ENCODE measurements around the gene FGR.
"Not testable (repeated sequence)": the region's sequence is repeated elsewhere in the genome, so short reads cannot be mapped to it uniquely, and the experiment has no call there.

The FGR gene

GRCh38 chr1:27622828-27623227, 12.2 kb downstream of the FGR start:
- Histone ChIP-seq H3K27ac (ENCODE audit: low read depth, low read length) (no peak overlapping the region), H3K27me3 (ENCODE audit: insufficient read depth, low read length) (no peaks in the 10 kb centered on the region), H3K9me3 (ENCODE audit: insufficient read depth, low read depth, low read length) (no peaks in the 10 kb centered on the region), H3K9ac (ENCODE audit: low read depth, low read length) (no peak overlapping the region), H3K4me3 (ENCODE audit: low read length) (no peak overlapping the region), H3K4me1 (ENCODE audit: insufficient read depth, low read length) (peaks cover 11% of the 10 kb centered on the region), H3K36me3 (ENCODE audit: insufficient read depth, low read length) (no peaks in the 10 kb centered on the region)
- WGBS, result 69% methylated on average over 3 of the region's 4 CpGs

- H3K36me3 ChIP-seq (ENCODE audit: insufficient read depth, low read length), result no peaks in the 10 kb centered on the region
- no peak overlapping the region for H3K27ac ChIP-seq (ENCODE audit: low read depth, low read length)
- no peaks in the 10 kb centered on the region for H3K9me3 ChIP-seq (ENCODE audit: insufficient read depth, low read depth, low read length)
- WGBS, result 77% methylated on average over 6 of the region's 7 CpGs
- H3K4me1 ChIP-seq (ENCODE audit: insufficient read depth, low read length), result peaks cover 11% of the 10 kb centered on the region
- no peaks in the 10 kb centered on the region for H3K27me3 ChIP-seq (ENCODE audit: insufficient read depth, low read length)
- H3K4me3 ChIP-seq (ENCODE audit: low read length), result no peak overlapping the region
- H3K9ac ChIP-seq (ENCODE audit: low read depth, low read length), result no peak overlapping the region
Measured at GRCh38 chr1:27621051-27621920, 13.7 kb downstream of the FGR start.

- H3K27ac ChIP-seq (ENCODE audit: low read depth, low read length); H3K9me3 ChIP-seq (ENCODE audit: insufficient read depth, low read depth, low read length); H3K36me3 ChIP-seq (ENCODE audit: insufficient read depth, low read length); H3K27me3 ChIP-seq (ENCODE audit: insufficient read depth, low read length); H3K9ac ChIP-seq (ENCODE audit: low read depth, low read length); H3K4me3 ChIP-seq (ENCODE audit: low read length): not testable (repeated sequence)
- H3K4me1 ChIP-seq (ENCODE audit: insufficient read depth, low read length), result peaks cover 11% of the 10 kb centered on the region
- WGBS, result 94% methylated on average over 7 of the region's 7 CpGs
Measured at GRCh38 chr1:27619782-27620438, 15.1 kb downstream of the FGR start.

GRCh38 chr1:27618341-27619082, 16.5 kb downstream of the FGR start:
- Histone ChIP-seq H3K4me1 (ENCODE audit: insufficient read depth, low read length) (peaks cover 11% of the 10 kb centered on the region), H3K4me3 (ENCODE audit: low read length) (no peak overlapping the region), H3K9ac (ENCODE audit: low read depth, low read length) (no peak overlapping the region), H3K27me3 (ENCODE audit: insufficient read depth, low read length) (0 out of 2 replicates have a peak, but pooled peaks cover 3% of the 10 kb centered on the region), H3K9me3 (ENCODE audit: insufficient read depth, low read depth, low read length) (no peaks in the 10 kb centered on the region), H3K27ac (ENCODE audit: low read depth, low read length) (no peak overlapping the region), H3K36me3 (ENCODE audit: insufficient read depth, low read length) (no peaks in the 10 kb centered on the region)
- WGBS, result 87% methylated on average over 14 of the region's 14 CpGs

- no peaks in the 10 kb centered on the region for H3K9me3 ChIP-seq (ENCODE audit: insufficient read depth, low read depth, low read length)
- no peak overlapping the region for H3K27ac ChIP-seq (ENCODE audit: low read depth, low read length)
- H3K4me3 ChIP-seq (ENCODE audit: low read length), result no peak overlapping the region
- 92% methylated on average over 2 of the region's 2 CpGs for WGBS
- peaks cover 4% of the 10 kb centered on the region for H3K4me1 ChIP-seq (ENCODE audit: insufficient read depth, low read length)
- no peak overlapping the region for H3K9ac ChIP-seq (ENCODE audit: low read depth, low read length)
- no peaks in the 10 kb centered on the region for H3K36me3 ChIP-seq (ENCODE audit: insufficient read depth, low read length)
- 0 out of 2 replicates have a peak, but pooled peaks cover 3% of the 10 kb centered on the region for H3K27me3 ChIP-seq (ENCODE audit: insufficient read depth, low read length)
Measured at GRCh38 chr1:27617420-27617819, 17.6 kb downstream of the FGR start.

GRCh38 chr1:27616441-27616840, 18.5 kb downstream of the FGR start:
- H3K27ac ChIP-seq (ENCODE audit: low read depth, low read length), result no peak overlapping the region
- no peak overlapping the region for H3K9ac ChIP-seq (ENCODE audit: low read depth, low read length)
- H3K4me3 ChIP-seq (ENCODE audit: low read length), result no peak overlapping the region
- no peaks in the 10 kb centered on the region for H3K36me3 ChIP-seq (ENCODE audit: insufficient read depth, low read length)
- WGBS, result 84% methylated on average over 2 of the region's 2 CpGs
- H3K27me3 ChIP-seq (ENCODE audit: insufficient read depth, low read length), result 0 out of 2 replicates have a peak, but pooled peaks cover 3% of the 10 kb centered on the region
- peaks cover 2% of the 10 kb centered on the region; the same call in 1 of the 2 replicates for H3K4me1 ChIP-seq (ENCODE audit: insufficient read depth, low read length)
- H3K9me3 ChIP-seq (ENCODE audit: insufficient read depth, low read depth, low read length), result no peaks in the 10 kb centered on the region

- Histone ChIP-seq H3K27ac (ENCODE audit: low read depth, low read length) (no peak overlapping the region), H3K9ac (ENCODE audit: low read depth, low read length) (no peak overlapping the region), H3K4me3 (ENCODE audit: low read length) (peak overlapping the region; percentile 61), H3K4me1 (ENCODE audit: insufficient read depth, low read length) (no peaks in the 10 kb centered on the region), H3K9me3 (ENCODE audit: insufficient read depth, low read depth, low read length) (no peaks in the 10 kb centered on the region), H3K27me3 (ENCODE audit: insufficient read depth, low read length) (0 out of 2 replicates have a peak, but pooled peaks cover 3% of the 10 kb centered on the region), H3K36me3 (ENCODE audit: insufficient read depth, low read length) (no peaks in the 10 kb centered on the region)
- 38% methylated on average over 40 of the region's 41 CpGs for WGBS
Measured at GRCh38 chr1:27615346-27616192, 19.4 kb downstream of the FGR start.

GRCh38 chr1:27614625-27615344, 20.2 kb downstream of the FGR start:
- no peaks in the 10 kb centered on the region for H3K9me3 ChIP-seq (ENCODE audit: insufficient read depth, low read depth, low read length)
- H3K4me1 ChIP-seq (ENCODE audit: insufficient read depth, low read length), result no peaks in the 10 kb centered on the region
- H3K4me3 ChIP-seq (ENCODE audit: low read length), result peak overlapping the region; percentile 61
- WGBS, result 6% methylated on average over 26 of the region's 26 CpGs
- no peak overlapping the region for H3K27ac ChIP-seq (ENCODE audit: low read depth, low read length)
- no peaks in the 10 kb centered on the region for H3K36me3 ChIP-seq (ENCODE audit: insufficient read depth, low read length)
- 0 out of 2 replicates have a peak, but pooled peaks cover 3% of the 10 kb centered on the region for H3K27me3 ChIP-seq (ENCODE audit: insufficient read depth, low read length)
- H3K9ac ChIP-seq (ENCODE audit: low read depth, low read length), result no peak overlapping the region

- 93% methylated on average over 16 of the region's 16 CpGs for WGBS
- H3K9ac ChIP-seq (ENCODE audit: low read depth, low read length), result no peak overlapping the region
- no peaks in the 10 kb centered on the region for H3K36me3 ChIP-seq (ENCODE audit: insufficient read depth, low read length)
- H3K27ac ChIP-seq (ENCODE audit: low read depth, low read length), result no peak overlapping the region
- 0 out of 2 replicates have a peak, but pooled peaks cover 3% of the 10 kb centered on the region for H3K27me3 ChIP-seq (ENCODE audit: insufficient read depth, low read length)
- H3K4me1 ChIP-seq (ENCODE audit: insufficient read depth, low read length), result no peaks in the 10 kb centered on the region
- H3K9me3 ChIP-seq (ENCODE audit: insufficient read depth, low read depth, low read length), result no peaks in the 10 kb centered on the region
- H3K4me3 ChIP-seq (ENCODE audit: low read length), result peak overlapping the region; percentile 61
Measured at GRCh38 chr1:27614043-27614624, 20.9 kb downstream of the FGR start.

GRCh38 chr1:27612718-27613117, 22.3 kb downstream of the FGR start:
- Histone ChIP-seq H3K9ac (ENCODE audit: low read depth, low read length) (no peak overlapping the region), H3K4me3 (ENCODE audit: low read length) (no peak overlapping the region), H3K4me1 (ENCODE audit: insufficient read depth, low read length) (peaks cover 6% of the 10 kb centered on the region; the same call in 1 of the 2 replicates), H3K27me3 (ENCODE audit: insufficient read depth, low read length) (0 out of 2 replicates have a peak, but pooled peaks cover 3% of the 10 kb centered on the region), H3K27ac (ENCODE audit: low read depth, low read length) (no peak overlapping the region), H3K9me3 (ENCODE audit: insufficient read depth, low read depth, low read length) (no peaks in the 10 kb centered on the region), H3K36me3 (ENCODE audit: insufficient read depth, low read length) (no peaks in the 10 kb centered on the region)
- WGBS, result 93% methylated on average over 12 of the region's 12 CpGs
